HG03354 (cell line): ENCODE results near the gene RGS16.
A peak's percentile ranks its signal among the peaks of the same experiment; 100 is the strongest.

ENCODE experiments used
- ATAC-seq: cut with Tn5 transposase; IDR thresholded peaks from one replicate; pipeline ENCODE4 v1.9.1; 2021; ENCODE audit warnings: mild to moderate bottlenecking; ENCODE audit not compliant: unreplicated experiment, poor library complexity, severe bottlenecking

RGS16 gene

DNA sequence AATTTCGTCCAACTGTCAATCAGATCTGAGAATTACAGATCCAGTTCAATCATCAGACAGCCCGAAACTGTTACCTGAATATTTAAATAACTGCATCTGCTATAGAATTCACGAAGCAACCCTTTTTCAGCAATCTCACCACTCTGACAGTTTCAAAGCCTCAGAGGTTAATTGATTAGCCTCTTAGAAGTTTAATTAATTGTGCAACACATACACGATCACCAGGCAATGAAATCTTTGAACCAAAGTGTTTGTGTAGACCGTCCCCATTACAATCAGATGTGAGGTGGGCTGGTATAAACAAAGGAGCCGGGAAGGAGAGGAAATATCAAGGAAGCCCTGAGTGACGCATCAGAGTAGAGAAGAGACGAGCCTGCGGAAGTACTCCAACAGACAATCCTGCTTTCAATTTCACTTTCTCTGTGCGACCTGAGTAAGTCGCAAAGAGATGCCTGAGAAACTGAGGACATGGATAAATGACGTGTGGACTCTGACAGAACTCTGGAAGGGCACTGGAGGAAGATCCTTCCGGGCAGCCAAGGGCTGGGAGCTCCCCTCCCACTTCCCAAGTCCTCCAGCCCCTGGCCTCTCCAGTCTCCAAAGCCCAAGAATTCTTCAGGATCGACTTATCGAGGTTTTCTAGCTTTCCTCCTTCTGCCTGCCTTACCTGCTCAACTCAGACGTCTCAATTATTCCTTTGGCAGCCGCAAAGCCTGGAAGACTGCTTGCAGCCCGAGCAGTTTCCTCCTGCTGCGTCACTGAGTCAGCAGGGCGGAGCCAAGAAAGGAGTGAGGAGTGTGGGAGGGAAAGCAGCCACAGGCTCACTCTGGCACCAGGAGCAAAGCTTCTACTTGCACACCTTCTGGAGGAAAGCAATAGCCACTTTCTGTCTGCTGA lies 15.4 kb downstream of the RGS16 start, which contains the start of gene RNASEL:
Gene RNASEL (minus strand): TSS at position 757 of the 897 bp plus-strand sequence. CDS start 2,450 bp downstream, outside the sequence.
- ATAC-seq: peak; percentile 91

DNA sequence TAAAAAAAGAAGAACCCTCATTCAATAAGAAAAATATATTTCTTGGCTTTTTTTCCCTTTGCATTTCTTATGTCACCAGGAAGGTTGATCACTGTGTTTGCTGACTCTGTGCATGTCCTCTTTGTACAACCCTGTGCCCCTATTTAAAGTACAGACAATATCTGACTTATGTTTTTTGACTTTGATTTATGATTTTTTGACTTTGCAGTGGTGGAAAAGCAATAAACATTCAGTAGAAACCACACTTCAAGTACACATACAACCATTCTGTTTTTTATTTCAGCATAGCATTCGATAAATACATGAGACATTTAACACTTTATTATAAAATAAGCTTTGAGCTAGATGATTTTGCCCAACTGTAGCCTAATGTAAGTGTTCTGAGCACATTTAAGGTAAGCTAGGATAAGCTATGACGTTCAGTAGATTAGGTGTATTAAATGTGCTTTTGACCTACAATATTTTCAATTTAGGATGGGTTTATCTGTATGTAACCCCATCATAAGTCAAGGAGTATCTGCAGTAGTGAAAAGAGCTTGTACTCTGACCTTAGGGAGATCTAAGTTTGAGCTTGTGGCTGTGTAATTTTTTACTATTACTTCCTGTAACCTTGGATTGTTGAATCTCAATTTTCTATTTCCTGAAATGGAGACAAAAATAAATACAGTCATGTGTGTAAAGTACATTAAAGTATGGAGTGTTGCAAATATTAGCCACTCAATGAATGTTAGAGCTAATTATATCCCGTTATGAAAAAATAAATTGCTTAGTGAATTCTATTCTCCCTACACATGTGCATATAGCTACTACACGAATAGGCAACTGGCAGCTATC lies 16.3 kb downstream of the RGS16 start:
- peak; percentile 15 for ATAC-seq

DNA sequence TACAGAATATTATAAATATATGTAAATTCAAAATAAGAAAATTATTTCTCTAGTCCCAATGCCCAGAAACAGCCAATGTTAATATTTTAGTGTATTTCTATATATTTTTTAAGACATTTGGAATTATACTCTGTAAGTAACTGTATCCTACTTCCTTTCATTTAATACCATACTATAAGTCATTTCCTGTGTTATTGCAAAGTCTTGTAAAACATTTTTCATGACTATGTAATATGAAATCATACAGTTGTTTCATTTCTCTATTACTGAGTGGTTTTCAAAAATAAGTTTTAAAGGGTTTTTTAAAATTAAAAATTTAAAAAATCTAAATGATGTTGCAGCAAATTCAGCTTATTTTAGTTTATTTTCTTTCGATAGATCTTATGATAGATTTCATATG lies 17.1 kb downstream of the RGS16 start:
- no peak for ATAC-seq

DNA sequence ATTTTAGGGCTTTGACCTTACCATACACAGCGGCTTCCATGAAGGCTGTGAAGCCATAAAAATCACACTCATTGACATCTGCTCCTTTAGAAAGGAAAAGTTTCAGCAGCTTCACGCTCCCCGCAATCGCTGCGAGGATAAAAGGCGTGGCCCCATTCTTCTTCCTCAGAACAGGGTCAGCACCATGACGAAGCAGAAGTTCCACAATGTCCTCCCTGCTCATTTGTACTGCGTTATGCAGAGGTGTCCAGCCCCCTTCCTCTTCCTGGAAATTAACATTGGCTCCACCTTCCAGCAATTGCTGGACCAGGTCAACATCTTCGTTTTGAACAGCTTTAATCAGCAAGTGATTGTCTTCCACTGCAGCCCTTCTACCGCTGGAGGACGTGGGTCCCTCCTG lies 17.8 kb downstream of the RGS16 start:
- ATAC-seq: no peak

DNA sequence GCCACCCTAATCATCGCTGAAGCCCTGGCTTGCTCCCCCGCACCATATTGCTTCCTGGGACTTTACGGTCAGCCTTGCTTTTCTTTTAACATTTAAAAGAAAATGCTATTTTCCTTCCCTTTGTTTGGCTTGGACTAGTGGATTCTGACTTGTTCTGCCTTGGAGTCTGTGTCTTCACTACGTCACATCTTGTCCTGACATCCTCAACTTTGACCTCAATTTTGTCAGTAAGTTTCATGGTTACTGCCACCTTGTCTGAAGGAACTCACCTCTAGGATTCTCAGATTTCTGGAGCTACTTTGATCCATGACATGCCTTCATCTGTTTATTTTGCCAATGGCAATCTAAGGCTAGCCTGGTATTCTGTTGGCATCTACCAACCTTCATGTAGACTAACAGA lies 19.4 kb downstream of the RGS16 start:
- ATAC-seq: no peak

DNA sequence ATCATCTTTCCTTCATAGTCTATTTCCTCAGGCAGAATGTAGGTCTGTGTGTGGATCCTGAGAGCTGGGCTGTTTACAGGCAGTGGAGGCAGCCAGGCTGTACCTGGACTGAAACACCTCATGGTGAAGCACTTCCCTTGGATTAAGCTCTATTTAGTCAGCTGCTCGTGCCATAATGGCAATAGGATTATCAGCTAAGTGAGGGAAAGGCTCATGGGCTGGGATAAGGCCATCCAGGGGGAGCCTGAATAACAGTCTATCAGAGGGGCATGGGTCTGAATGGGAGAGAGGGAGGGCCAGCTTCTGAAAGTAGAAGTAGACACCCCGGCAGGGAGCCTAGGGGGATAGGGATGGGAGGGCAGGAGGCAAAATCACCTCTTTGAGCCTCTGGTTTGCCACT lies 23.5 kb downstream of the RGS16 start:
- ATAC-seq: no peak

DNA sequence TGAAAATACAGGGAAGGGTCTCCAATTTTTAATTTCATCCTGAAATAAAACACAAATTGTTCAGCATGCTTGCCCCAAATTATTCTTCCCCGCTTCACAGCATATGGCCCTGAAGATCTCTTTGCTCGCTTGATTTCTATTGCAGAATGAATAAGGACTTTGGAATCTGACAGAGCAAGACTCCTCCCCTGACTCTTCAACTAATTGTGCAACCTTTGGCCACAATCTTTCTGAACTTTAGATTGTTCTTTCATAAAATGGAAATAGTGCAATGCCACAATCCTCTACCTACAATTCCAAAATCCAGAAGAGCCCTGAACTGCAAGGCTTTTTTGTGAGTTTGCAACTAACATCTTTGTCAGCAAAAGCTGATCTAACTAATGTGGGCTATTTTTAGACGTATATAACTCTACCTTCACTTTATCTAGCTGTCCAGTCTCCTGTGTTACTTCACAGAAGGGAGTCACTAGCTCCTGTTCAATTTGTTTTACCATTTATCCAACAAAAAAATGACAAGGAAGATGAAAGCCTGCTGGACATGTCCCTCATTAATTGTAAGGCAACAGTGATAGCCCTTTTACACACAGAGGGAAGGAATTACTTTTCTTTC lies 28.5 kb downstream of the RGS16 start:
- ATAC-seq: no peak

DNA sequence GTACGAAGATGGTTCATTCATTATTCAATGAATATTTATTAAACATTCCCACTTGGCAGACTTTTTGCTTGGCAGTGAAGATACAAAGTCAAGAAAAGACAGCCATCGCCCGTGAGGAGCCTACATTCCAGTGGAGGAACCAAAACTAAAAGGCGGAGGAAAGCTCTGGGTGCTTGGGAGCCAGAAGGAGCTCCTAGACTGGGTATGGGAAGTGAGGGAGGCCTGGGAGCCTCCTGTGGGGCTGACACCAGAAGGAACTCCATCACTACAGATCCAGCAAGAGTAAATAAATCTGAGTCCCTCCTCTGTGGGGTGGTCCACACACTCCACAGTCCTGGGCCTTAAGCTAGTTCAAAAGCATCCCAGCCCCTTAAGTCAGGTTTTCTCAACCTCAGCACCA lies 30.0 kb downstream of the RGS16 start:
- ATAC-seq: no peak

DNA sequence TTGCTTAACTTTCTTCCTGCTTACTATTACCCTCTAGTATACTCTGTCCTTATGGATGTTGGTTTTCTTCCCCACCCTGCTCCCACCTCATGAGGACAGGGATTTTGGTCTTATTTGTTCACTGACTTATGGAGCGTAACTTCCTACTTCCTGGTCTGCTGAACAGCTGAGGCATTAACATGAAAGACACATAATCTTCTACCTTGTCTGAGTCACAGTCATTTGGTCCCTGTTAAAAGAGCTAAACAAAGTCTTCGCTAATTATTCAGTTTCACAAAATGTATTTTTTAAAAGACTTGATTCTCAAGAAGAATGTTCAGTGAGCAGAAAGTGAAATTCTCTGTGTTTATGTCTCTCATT lies 33.6 kb downstream of the RGS16 start:
- no peak for ATAC-seq

DNA sequence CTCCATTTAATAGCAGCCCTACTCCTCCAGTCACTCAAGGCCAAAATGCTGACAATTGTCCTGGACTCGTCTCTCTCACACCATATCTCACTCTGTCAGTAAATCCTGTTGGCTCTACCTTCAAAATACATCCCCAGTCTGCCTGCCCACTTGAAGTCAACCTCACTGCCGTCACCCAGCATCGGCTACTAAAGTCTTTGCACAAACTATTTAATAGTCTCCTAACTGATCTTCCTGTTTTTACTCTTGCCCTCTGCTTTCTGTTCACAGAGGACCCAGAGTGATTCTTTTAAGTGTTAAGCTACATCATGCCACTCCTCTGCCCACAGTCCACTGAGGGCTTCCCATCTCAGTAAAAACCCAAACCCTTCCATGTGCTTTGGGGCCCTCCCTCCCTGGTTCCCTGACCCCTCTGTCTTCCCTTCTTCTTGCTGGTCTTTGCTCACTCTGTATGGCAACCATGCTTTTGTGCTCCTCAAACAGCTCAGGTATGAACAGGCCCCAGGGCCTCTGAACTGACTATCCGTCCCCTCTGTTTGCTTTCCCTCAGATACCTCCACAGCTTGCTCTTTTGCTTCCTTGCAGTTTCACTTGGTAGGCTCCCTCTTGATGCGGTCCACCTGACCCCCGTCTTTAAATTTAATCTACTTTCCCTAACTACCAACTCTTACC lies 34.1 kb downstream of the RGS16 start:
- no peak for ATAC-seq

DNA sequence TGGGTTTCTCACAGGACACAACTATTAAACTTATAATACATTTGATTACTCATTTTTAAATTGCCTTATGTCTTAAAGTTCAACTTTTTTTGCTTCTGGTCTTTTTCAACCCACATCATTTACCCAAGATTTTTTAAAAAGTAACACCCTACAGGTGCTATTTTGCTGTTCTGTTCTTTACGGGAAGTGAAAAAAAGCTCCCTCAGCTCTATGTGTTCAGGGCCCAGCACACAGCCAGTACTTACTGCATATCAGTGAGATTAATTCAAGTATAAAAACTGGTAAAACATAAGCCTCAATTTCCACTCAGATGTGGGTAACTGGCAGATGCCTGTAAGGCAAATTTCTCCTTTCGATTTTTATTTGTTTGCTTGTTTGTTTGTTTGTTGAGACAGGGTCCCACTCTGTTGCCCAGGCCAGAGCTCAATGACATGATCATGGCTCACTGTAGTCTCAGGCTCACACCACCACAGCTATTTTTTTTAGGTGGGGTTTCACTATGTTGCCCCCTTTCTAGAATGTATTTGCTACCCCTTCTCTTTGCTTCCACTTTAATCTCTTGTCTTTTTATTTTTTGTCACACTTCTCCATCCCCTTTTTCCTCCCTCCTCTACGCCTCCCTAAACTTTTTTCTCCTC lies 35.4 kb downstream of the RGS16 start:
- no peak for ATAC-seq

DNA sequence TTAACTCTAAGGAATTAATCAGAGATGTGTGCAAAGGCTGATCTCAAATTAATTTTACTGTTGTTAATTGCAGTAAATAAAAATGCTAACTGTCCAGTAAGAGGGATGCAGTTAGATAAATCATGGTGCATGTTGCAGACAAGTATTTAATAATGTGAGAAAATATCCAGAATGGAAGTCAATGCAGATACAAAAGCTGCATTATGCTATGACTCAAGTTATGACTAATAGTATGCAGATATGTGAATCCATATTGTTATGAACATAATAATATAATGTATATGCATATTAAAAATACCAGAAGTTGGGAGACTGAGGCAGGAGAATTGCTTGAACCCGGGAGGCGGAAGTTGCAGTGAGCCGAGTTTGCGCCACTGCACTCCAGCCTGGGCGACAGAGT lies 36.6 kb downstream of the RGS16 start:
- no peak for ATAC-seq

DNA sequence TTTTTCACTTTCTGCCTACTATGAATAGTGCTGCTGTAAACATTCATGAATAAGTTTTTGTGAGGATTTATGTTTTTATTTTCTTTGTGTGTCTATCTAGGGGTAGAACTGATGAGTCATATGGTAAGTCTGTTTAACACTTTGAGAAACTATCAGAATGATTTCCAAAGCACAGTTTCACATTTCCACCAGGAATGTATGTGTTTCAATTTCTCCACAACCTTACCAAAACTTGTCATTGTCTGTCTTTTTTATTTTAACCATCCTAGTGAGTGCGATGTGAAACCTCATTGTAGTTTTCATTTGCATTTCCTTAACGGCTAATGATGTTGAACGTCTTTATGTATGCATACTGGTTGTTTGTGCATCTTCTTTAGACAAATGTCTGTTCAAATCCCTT lies 38.7 kb downstream of the RGS16 start:
- no peak for ATAC-seq

DNA sequence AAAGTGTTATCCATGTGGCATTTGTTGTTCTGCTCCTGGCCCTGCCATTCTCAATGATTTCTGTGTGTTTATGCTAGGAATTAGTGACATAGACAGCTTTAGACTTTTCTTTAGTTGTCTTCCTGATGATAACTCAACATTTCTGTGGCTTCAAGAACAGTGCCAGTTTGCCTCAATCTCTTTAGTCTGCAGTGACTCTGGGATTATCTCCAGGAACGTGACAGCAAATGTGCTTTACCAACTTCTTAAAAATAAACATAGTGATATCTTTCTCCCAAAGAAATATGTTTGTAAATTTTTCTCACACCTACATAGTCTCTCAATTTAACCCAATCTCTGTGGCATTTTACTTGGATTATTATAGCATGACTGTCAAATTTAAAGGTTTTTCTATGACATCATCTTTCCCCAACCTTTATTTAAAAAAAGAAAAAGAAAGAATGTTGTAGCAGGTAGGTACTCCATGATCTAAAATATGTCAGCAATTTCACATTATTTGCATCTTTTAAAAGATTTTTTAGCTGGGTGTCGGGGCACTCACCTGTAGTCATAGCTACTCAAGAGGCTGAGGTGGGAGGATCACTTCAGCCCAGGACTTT lies 39.7 kb downstream of the RGS16 start:
- no peak for ATAC-seq

DNA sequence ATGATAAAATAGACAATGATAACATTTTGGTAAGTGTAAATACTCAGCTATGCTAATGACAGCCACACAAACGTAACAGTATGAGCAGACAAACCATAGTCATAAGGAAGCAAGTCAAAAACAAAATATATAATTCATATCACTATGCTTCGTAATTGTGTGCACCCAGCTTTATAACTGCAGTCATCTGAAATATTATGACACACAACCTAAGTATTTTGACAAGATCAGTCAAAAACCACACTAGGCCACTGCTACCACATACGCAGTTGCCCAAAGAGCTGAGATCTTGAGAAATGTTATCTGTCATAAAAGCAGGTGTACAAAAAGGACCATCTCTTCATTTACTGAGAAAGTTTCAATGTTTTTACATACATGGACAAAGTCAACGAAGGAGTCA lies 41.1 kb downstream of the RGS16 start:
- no peak for ATAC-seq

DNA sequence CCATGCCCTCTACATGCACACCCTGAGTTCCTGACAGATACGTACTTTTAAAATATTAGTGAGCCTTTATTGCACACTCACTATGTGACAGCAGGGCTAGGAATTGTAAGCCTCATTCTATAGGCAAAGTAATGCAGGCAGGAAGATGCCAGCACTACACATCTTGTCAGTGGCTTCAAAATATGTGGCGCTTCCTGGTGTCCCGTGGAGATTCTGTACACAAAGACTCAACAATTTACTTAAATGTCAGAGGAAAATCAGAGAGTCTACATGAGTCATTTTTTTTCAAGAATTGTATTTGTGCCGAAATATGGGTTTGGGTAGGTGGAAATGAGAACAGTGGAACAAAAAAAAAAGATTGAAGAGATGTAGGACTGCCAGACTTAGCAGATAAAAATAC lies 42.7 kb downstream of the RGS16 start:
- no peak for ATAC-seq

DNA sequence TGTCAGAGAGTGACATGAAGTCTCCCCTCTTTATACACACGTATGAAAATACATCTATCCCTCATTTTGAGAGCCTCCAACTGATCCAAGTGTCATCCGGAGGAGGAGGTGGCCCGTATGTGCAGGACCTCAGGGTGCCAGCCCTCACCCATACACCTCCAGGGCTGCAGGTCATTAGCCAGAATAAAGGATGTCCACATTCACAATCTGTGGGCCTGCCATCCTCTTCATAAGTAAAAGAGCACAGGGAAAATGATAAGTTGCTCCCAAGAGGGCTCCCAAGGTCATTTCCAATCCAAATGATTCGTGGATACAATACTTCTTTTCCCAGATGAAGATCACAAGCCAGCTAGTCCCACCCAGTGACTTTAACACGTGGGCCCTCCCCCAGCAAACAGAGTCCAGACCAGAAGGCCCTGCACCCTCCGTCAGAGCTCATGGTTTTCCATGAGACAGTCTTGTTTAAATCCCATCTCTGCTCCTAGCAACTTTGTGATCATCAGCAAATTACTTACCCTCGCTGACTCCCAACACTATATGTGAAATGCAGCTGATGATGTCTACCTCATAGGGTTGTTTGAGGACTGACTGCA lies 43.7 kb downstream of the RGS16 start:
- no peak for ATAC-seq

DNA sequence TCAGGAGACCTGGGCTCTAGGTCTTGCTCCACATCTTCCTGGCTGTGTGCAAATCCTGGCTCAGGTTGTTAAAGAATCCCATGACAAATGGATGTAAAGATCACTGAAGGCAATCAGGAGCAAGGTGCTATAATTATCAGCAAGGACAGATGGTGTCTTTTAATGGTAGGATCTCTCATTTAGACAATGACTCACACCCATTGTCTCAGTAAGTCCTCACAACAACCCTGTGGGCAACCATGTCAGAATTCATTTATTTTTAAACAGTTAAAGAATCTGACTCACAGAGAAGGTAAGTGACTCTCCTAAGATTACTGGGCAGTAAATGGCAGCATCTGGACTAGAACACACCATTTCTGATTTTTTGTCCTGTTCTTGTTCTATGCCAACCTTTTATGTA lies 47.9 kb downstream of the RGS16 start:
- no peak for ATAC-seq

DNA sequence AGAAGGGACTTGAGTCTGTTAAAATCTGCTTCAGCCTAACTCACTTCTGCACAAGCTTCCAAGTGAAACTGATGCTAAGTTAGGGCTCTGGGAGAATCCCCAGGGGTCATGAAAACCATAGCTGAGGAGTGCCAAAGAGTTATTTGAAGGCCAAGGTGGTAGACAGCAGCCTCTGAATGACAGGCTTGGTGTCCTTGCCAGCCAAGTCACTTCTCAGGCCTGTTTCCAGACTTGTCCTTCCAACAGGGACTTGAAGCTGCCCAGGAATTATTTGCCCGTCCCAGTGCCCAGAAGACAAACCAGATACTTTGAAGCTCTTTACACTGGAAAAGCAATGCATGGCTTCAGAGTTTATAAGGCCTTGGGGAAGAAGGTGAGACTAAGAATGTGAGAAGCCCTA lies 48.7 kb downstream of the RGS16 start:
- no peak for ATAC-seq
